Choroid plexus epithelial cell (primary cell): ENCODE results near the gene PIGM.

Experiments used
- DNase-seq: peaks from one replicate; pipeline ENCODE4 v3.0.0-alpha.2; 2010; ENCODE audit warnings: low read depth
- H3K4me3 ChIP-seq: 2 replicates; pipeline ENCODE4 v1.5.1; 2011; ENCODE audit warnings: low read depth, mild to moderate bottlenecking, control low read depth, low read length, moderate library complexity
- CTCF ChIP-seq: conservative IDR thresholded peaks from 2 replicates; pipeline ENCODE4 v1.5.1; 2011; ENCODE audit warnings: low read depth, mild to moderate bottlenecking, control low read depth, inconsistent platforms, low read length, moderate library complexity

Gene PIGM

GRCh38 chr1:160031365-160032164 lies at the start of gene PIGM:
PIGM (minus strand) TSS chr1:160031990; CDS start chr1:160031739, 251 bp downstream.
- peak; percentile 89 for DNase-seq
- peak within 1 kb of the TSS; percentile 84 for H3K4me3 ChIP-seq
- TF ChIP-seq CTCF: no peak

GRCh38 chr1:160081261-160081936 lies 49.6 kb upstream of the PIGM start, which contains the start of gene KCNJ9:
KCNJ9 (plus strand) TSS chr1:160081538; CDS start chr1:160084031, 2,493 bp downstream.
- TF ChIP-seq CTCF: no peak
- DNase-seq: no peak
- no peak within 1 kb of the TSS for H3K4me3 ChIP-seq

GRCh38 chr1:160080381-160081100 lies 48.8 kb upstream of the PIGM start:
- no peak for TF ChIP-seq CTCF
- no peak overlapping the region for H3K4me3 ChIP-seq
- no peak for DNase-seq

- no peak for DNase-seq
- H3K4me3 ChIP-seq: no peak overlapping the region
- TF ChIP-seq CTCF: no peak
These were observed 47.7 kb upstream of the PIGM start for GRCh38 chr1:160079448-160079847.

- peak; percentile 88 for TF ChIP-seq CTCF
- no peak overlapping the region for H3K4me3 ChIP-seq
- peak; percentile 45 for DNase-seq
These were observed 46.9 kb upstream of the PIGM start for GRCh38 chr1:160078512-160079195.

- no peak for DNase-seq
- H3K4me3 ChIP-seq: no peak overlapping the region
- no peak for TF ChIP-seq CTCF
These were observed 45.7 kb upstream of the PIGM start for GRCh38 chr1:160077486-160077885.
